Uterus (tissue), 4 donors: Measurements from ENCODE around the gene EML5. TPM values are rescaled to one million over a fixed set of nuclear protein-coding genes. Genes with fewer than 3 reads are reported as not detected.

Source experiments
- DNase-seq, 2 donors: peaks; one replicate each; pipeline ENCODE4 v3.0.0-alpha.2; 2019 to 2020
- H3K27ac ChIP-seq, 2 donors: fragments of 200-600 bp; sonication (generic); 1 replicate in 1 of 2; 2 replicates in 1 of 2; pipeline ENCODE4 v1.5.1; 2016 to 2018
- H3K27me3 ChIP-seq, 2 donors: fragments of 200-600 bp; sonication (generic); one replicate each; pipeline ENCODE4 v1.5.1; 2018 to 2019; ENCODE audit warnings: control low read depth in 1 of 2
- H3K36me3 ChIP-seq, 2 donors: fragments of 200-600 bp; sonication (generic); one replicate each; pipeline ENCODE4 v1.5.1; 2019; ENCODE audit warnings: control low read depth in 1 of 2
- H3K4me1 ChIP-seq, 2 donors: fragments of 200-600 bp; sonication (generic); one replicate each; pipeline ENCODE4 v1.5.1; 2018 to 2019; ENCODE audit warnings: control low read depth in 1 of 2
- H3K4me3 ChIP-seq, 2 donors: fragments of 200-600 bp; sonication (generic); 1 replicate in 1 of 2; 2 replicates in 1 of 2; pipeline ENCODE4 v1.5.1; 2018 to 2019; ENCODE audit warnings: mild to moderate bottlenecking in 1 of 2
- H3K9me3 ChIP-seq, 2 donors: fragments of 200-600 bp; sonication (generic); one replicate each; pipeline ENCODE4 v1.5.1; 2019; ENCODE audit warnings: control low read depth in 1 of 2
- CTCF ChIP-seq, 4 experiments: fragments of 200-600 bp in 2 of 4; fragments of 450-650 bp in 2 of 4; sonication (generic) in 2 of 4; IDR thresholded peaks; one replicate each; pipeline ENCODE4 v1.5.1; 2016 to 2019; ENCODE audit warnings: antibody characterized with exemption in 4 of 4, mild to moderate bottlenecking in 2 of 4, moderate library complexity in 1 of 4
- POLR2A ChIP-seq, 2 donors: fragments of 450-650 bp; IDR thresholded peaks; one replicate each; pipeline ENCODE4 v1.6.1; 2016; ENCODE audit warnings: antibody characterized with exemption in 2 of 2, mild to moderate bottlenecking in 1 of 2, moderate library complexity in 1 of 2
- intact Hi-C: fragments of 100-400 bp; cut with DNase I; formaldehyde crosslinking; loops from one replicate; pipeline ENCODE4 v1.15.1; 2023; ENCODE audit warnings: low total_unique reads
- total RNA-seq, 4 donors: library from RNA; depleted of rRNA in 3 of 4; stranded (reverse); fragments of >200 nt in 3 of 4; gene quantifications; one replicate each; pipeline versions ENCODE4 v1.1.0 to v1.2.4, GENCODE V29; 2014 to 2023
- donor health status: DM: yes; HTN: yes; CAD: no.

EML5 gene
- total RNA-seq, 4 donors from 2014 or later, result 0.26 to 4.4 (median 2.9) TPM

- no peaks in the 10 kb centered on the region for H3K9me3 ChIP-seq
- no peak overlapping the region for H3K4me3 ChIP-seq
- H3K4me1 ChIP-seq, result peaks cover 7 to 9% of the 10 kb centered on the region in 2 donors
- no peaks in the 10 kb centered on the region for H3K27me3 ChIP-seq
- no peak for DNase-seq
- H3K27ac ChIP-seq, result no peak overlapping the region
- TF ChIP-seq POLR2A (IDR thresholded peaks at IDR 0.05), result no peak
- no peak for TF ChIP-seq CTCF (IDR thresholded peaks at IDR 0.05)
- intact Hi-C loops, result no loop called here
- no peaks in the 10 kb centered on the region for H3K36me3 ChIP-seq
Observed at GRCh38 chr14:88837495-88837894, 44.7 kb upstream of the EML5 start.

- intact Hi-C loops, result no loop called here
- Histone ChIP-seq H3K27ac (peak overlapping the region in 1 of 2 donors; percentile 68), H3K9me3 (no peaks in the 10 kb centered on the region), H3K4me1 (peaks cover 7 to 9% of the 10 kb centered on the region in 2 donors), H3K27me3 (no peaks in the 10 kb centered on the region), H3K4me3 (no peak overlapping the region), H3K36me3 (no peaks in the 10 kb centered on the region)
- TF ChIP-seq POLR2A (IDR thresholded peaks at IDR 0.05), result no peak
- no peak for TF ChIP-seq CTCF (IDR thresholded peaks at IDR 0.05)
- DNase-seq, result no peak
Observed at GRCh38 chr14:88835661-88836060, 42.9 kb upstream of the EML5 start.

- Histone ChIP-seq H3K27ac (peak overlapping the region; percentile 2 to 68), H3K4me1 (peaks cover 7 to 9% of the 10 kb centered on the region in 2 donors)
- intact Hi-C loops, result no loop called here
Observed at GRCh38 chr14:88834883-88835431, 42.2 kb upstream of the EML5 start.

DNA sequence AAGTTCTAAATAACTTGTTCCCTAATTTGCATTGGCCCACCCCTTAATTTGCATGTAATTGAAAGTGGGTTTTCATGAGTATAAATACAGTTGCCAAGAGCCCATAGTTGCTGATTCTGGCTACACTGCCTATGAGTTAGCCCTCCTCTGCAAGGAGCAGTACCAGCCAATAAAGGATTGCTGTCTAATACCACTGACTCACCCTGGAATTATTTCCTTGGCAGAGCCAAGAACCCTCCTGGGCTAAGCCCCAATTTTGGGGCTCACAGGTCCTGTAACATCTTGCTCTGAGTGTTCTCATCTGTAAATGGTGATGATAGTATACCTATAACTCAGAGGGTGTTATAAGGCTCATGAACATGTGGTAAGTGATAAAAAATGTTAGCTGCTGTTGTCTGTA, 38.5 kb upstream of the EML5 start:
- H3K9me3 ChIP-seq, result no peaks in the 10 kb centered on the region
- DNase-seq, result no peak
- H3K36me3 ChIP-seq, result no peaks in the 10 kb centered on the region
- intact Hi-C loops, result no loop called here
- H3K27ac ChIP-seq, result no peak overlapping the region
- no peaks in the 10 kb centered on the region for H3K27me3 ChIP-seq
- H3K4me1 ChIP-seq, result peaks cover 7 to 9% of the 10 kb centered on the region in 2 donors
- no peak for TF ChIP-seq CTCF (IDR thresholded peaks at IDR 0.05)
- no peak for TF ChIP-seq POLR2A (IDR thresholded peaks at IDR 0.05)
- no peak overlapping the region for H3K4me3 ChIP-seq

More at GRCh38 chr14:88834883-88835431, 42.2 kb upstream of the EML5 start:
- Histone ChIP-seq H3K4me3 (no peak overlapping the region), H3K36me3 (no peaks in the 10 kb centered on the region), H3K27me3 (no peaks in the 10 kb centered on the region), H3K9me3 (no peaks in the 10 kb centered on the region)
- no peak for DNase-seq
- no peak for TF ChIP-seq POLR2A (IDR thresholded peaks at IDR 0.05)
- no peak for TF ChIP-seq CTCF (IDR thresholded peaks at IDR 0.05)

- H3K9me3 ChIP-seq, result no peaks in the 10 kb centered on the region
- no peak overlapping the region for H3K27ac ChIP-seq
- peaks cover 2 to 9% of the 10 kb centered on the region in 2 donors for H3K4me1 ChIP-seq
- no peak overlapping the region for H3K4me3 ChIP-seq
- no peak for DNase-seq
- no peaks in the 10 kb centered on the region for H3K36me3 ChIP-seq
- no peaks in the 10 kb centered on the region for H3K27me3 ChIP-seq
- intact Hi-C loops, result no loop called here
- TF ChIP-seq POLR2A (IDR thresholded peaks at IDR 0.05) (no peak), CTCF (IDR thresholded peaks at IDR 0.05) (no peak)
Observed at GRCh38 chr14:88829685-88830302, 37.0 kb upstream of the EML5 start.
